ENCODE measurements around the gene CREB1. TPM values are rescaled to one million over a fixed set of nuclear protein-coding genes. Genes with fewer than 3 reads are reported as not detected.

Gene CREB1
- total RNA-seq, 2 donors from 2014 or later: 17.9 to 20.1 TPM

DNA sequence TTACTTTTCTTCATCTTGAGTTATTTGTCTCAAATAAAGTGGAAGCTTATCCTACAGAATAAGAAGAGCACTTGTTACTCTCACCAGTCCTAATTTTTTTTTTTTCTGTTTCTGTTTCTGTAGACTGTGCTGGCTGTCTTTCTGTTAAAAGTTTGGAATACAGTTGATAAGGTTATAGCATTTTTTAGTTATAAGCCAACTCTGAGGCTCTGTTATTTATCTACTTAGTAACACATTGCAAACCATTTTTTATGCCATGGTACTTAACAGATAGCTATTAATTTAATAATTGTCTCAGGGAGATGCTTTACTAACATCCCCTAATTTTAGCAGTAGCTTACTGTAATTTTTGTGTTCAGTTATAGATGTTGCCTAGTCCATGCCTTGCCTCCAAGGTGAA lies 37.9 kb downstream of the CREB1 start:
- Histone ChIP-seq H3K27me3 (no peaks in the 10 kb centered on the region), H3K4me1 (no peaks in the 10 kb centered on the region), H3K27ac (no peak overlapping the region), H3K36me3 (replicated peaks in 1 of 2; ENCODE audit: insufficient read depth in 1 of 2, low read depth in 2 of 2) (peaks cover 3 to 7% of the 10 kb centered on the region in 2 donors), H3K4me3 (no peak overlapping the region), H3K9me3 (no peaks in the 10 kb centered on the region)
- DNase-seq (no peak), ATAC-seq (no peak)
- intact Hi-C loops (cut with DNase I): no loop called here
- no peak for TF ChIP-seq POLR2A (IDR thresholded peaks at IDR 0.05)
- TF ChIP-seq, protein P1, sequence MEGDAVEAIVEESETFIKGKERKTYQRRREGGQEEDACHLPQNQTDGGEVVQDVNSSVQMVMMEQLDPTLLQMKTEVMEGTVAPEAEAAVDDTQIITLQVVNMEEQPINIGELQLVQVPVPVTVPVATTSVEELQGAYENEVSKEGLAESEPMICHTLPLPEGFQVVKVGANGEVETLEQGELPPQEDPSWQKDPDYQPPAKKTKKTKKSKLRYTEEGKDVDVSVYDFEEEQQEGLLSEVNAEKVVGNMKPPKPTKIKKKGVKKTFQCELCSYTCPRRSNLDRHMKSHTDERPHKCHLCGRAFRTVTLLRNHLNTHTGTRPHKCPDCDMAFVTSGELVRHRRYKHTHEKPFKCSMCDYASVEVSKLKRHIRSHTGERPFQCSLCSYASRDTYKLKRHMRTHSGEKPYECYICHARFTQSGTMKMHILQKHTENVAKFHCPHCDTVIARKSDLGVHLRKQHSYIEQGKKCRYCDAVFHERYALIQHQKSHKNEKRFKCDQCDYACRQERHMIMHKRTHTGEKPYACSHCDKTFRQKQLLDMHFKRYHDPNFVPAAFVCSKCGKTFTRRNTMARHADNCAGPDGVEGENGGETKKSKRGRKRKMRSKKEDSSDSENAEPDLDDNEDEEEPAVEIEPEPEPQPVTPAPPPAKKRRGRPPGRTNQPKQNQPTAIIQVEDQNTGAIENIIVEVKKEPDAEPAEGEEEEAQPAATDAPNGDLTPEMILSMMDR (IDR thresholded peaks at IDR 0.05): no peak

DNA sequence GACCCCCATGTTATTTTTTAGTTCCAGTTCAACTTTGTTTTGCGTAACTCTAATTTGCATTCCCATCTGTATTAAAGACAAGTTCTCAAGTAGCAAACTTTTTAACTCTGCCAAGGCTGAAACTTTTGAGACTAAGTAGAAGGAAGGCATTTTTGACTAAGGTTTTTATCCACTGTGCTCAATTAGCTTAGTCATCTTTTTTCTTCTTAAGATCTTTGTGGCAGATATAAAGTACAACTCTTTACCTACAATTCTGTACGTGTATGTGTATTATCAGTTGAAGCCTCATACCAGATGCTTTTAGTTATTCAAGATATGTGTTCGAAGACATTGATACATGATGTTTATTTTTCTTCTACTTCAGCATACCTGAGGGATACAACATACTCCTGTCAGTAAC lies 41.6 kb downstream of the CREB1 start:
- intact Hi-C loops (cut with DNase I): no loop called here
- ATAC-seq: no peak
- Histone ChIP-seq H3K27ac (no peak overlapping the region), H3K4me1 (no peaks in the 10 kb centered on the region), H3K27me3 (no peaks in the 10 kb centered on the region), H3K36me3 (replicated peaks in 1 of 2; ENCODE audit: insufficient read depth in 1 of 2, low read depth in 2 of 2) (peaks cover 3 to 13% of the 10 kb centered on the region in 2 donors), H3K9me3 (no peaks in the 10 kb centered on the region), H3K4me3 (no peak overlapping the region)
- DNase-seq: no peak
- TF ChIP-seq POLR2A (IDR thresholded peaks at IDR 0.05): no peak
- TF ChIP-seq, protein P1 (IDR thresholded peaks at IDR 0.05): no peak
- WGBS, 2 donors: 56 to 64% methylated on average over 3 of the region's 3 CpGs

DNA sequence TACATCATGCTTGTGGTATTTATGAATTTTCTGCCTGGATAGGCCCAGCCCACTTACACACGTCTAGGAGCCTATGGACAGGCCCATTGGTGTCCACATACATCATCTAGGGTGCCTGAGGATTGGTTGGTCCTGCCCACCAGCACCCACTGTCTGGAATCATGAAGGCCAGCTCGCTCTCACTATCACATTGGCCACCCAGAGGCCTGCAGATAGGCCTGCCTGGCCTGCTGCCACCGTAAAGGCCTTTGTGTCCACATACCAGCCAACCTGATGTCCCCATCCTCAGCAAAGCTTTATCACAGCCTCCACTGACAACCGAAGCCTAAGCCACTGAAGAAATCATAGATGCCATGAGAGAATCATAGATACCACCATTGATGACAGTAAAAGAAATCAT lies 55.2 kb downstream of the CREB1 start:
- Histone ChIP-seq H3K9me3 (no peaks in the 10 kb centered on the region), H3K36me3 (replicated peaks in 1 of 2; ENCODE audit: insufficient read depth in 1 of 2, low read depth in 2 of 2) (peaks cover 0 to 13% of the 10 kb centered on the region in 2 donors), H3K27ac (no peak overlapping the region), H3K4me3 (no peak overlapping the region), H3K27me3 (no peaks in the 10 kb centered on the region), H3K4me1 (no peaks in the 10 kb centered on the region)
- WGBS, 2 donors: 89 to 96% methylated on average over 4 of the region's 4 CpGs
- no peak for ATAC-seq
- TF ChIP-seq, protein P1 (IDR thresholded peaks at IDR 0.05): no peak
- TF ChIP-seq POLR2A (IDR thresholded peaks at IDR 0.05): no peak
- intact Hi-C loops (cut with DNase I): no loop called here
- DNase-seq: no peak

DNA sequence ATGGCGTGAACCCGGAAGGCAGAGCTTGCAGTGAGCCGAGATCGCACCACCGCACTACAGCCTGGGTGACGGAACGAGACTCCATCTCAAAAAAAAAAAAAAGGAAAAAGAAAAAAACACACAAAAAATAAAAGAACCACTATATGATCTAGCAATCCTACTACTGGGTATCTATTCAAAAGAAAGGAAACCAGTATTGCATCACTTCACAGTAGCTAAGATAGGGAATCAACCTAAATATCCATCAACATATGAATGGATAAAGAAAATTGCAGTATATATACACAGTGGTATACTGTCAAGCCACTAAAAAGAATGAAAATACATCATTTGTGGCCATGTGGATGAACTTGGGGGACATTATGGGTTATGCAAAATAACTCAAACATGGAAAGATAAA lies 57.5 kb downstream of the CREB1 start:
- no peaks in the 10 kb centered on the region for H3K9me3 ChIP-seq
- H3K36me3 ChIP-seq (replicated peaks in 1 of 2; ENCODE audit: insufficient read depth in 1 of 2, low read depth in 2 of 2): peaks cover 0 to 5% of the 10 kb centered on the region in 2 donors
- 93 to 97% methylated on average over 5 to 7 of the region's 7 CpGs for WGBS, 2 donors

DNA sequence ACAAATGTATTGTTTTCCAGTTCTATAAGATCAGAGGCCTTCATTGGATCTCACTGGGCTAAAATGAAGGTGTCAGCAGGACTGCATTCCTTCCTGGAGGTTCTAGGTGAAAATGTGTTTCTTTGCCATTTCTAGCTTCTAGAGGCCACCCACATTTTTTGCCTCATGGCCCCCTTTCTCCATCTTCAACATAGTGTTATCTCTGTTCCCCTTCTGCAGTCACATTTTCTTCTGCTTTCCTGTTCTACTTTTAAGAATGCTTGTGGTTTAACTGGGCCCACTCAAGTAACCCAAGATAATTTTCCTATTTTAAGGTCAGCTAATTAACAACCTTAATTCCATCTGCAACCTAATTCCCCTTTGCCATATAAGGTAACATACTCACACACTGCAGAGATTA lies 59.4 kb downstream of the CREB1 start:
- TF ChIP-seq, protein P1 (IDR thresholded peaks at IDR 0.05): no peak
- no peak for TF ChIP-seq POLR2A (IDR thresholded peaks at IDR 0.05)
- H3K36me3 ChIP-seq (replicated peaks in 1 of 2; ENCODE audit: insufficient read depth in 1 of 2, low read depth in 2 of 2): peaks cover 0 to 5% of the 10 kb centered on the region in 2 donors
- intact Hi-C loops (cut with DNase I): no loop called here

More for the DNA sequence above, 57.5 kb downstream of the CREB1 start:
- ATAC-seq (no peak), DNase-seq (no peak)
- no peak overlapping the region for H3K4me3 ChIP-seq
- no peaks in the 10 kb centered on the region for H3K27me3 ChIP-seq
- no peak overlapping the region for H3K27ac ChIP-seq
- no peaks in the 10 kb centered on the region for H3K4me1 ChIP-seq
- intact Hi-C loops (cut with DNase I): no loop called here
- TF ChIP-seq, protein P1 (IDR thresholded peaks at IDR 0.05): no peak
- no peak for TF ChIP-seq POLR2A (IDR thresholded peaks at IDR 0.05)

More for the DNA sequence above, 59.4 kb downstream of the CREB1 start:
- no peak overlapping the region for H3K4me3 ChIP-seq
- DNase-seq (no peak), ATAC-seq (no peak)
- no peaks in the 10 kb centered on the region for H3K27me3 ChIP-seq
- H3K4me1 ChIP-seq: no peaks in the 10 kb centered on the region
- H3K9me3 ChIP-seq: no peaks in the 10 kb centered on the region
- no peak overlapping the region for H3K27ac ChIP-seq

Data from body of pancreas (tissue), 4 donors.